Breast epithelium (tissue), 4 donors: ENCODE measurements around the gene SPATA3. TPM values are rescaled to one million over a fixed set of nuclear protein-coding genes. Genes with fewer than 3 reads are reported as not detected.

Experiments
- DNase-seq, 2 donors: peaks; one replicate each; pipeline ENCODE4 v3.0.0-alpha.2; 2019; ENCODE audit warnings: low spot score in 2 of 2
- H3K27ac ChIP-seq, 2 donors: fragments of 200-600 bp; sonication (generic) in 1 of 2; one replicate each; pipeline ENCODE4 v1.5.1; 2016 to 2019; ENCODE audit warnings: mild to moderate bottlenecking in 1 of 2
- H3K27me3 ChIP-seq, 2 donors: fragments of 200-600 bp; sonication (generic) in 1 of 2; one replicate each; pipeline versions ENCODE4 v1.5.1 to v1.6.0; 2017 to 2019; ENCODE audit warnings: control low read depth in 1 of 2, mild to moderate bottlenecking in 1 of 2
- H3K36me3 ChIP-seq: fragments of 200-600 bp; one replicate; pipeline ENCODE4 v1.5.1; 2019
- H3K4me1 ChIP-seq, 2 donors: fragments of 200-600 bp; sonication (generic); one replicate each; pipeline ENCODE4 v1.5.1; 2016 to 2019; ENCODE audit warnings: control low read depth in 1 of 2
- H3K4me3 ChIP-seq, 3 donors: fragments of 200-600 bp; sonication (generic); 1 replicate in 2 of 3; 2 replicates in 1 of 3; pipeline ENCODE4 v1.5.1; 2016 to 2019; ENCODE audit warnings: mild to moderate bottlenecking in 3 of 3, moderate library complexity in 2 of 3
- H3K9me3 ChIP-seq, 2 donors: fragments of 200-600 bp; sonication (generic) in 1 of 2; one replicate each; pipeline ENCODE4 v1.5.1; 2016 to 2019; ENCODE audit warnings: control low read depth in 1 of 2
- CTCF ChIP-seq, 3 donors: fragments of 450-650 bp; IDR thresholded peaks; one replicate each; pipeline ENCODE4 v1.5.1; 2016 to 2017; ENCODE audit warnings: antibody characterized with exemption in 3 of 3, mild to moderate bottlenecking in 3 of 3, moderate library complexity in 3 of 3
- POLR2A ChIP-seq: fragments of 450-650 bp; IDR thresholded peaks from one replicate; pipeline ENCODE4 v1.6.1; 2016; ENCODE audit warnings: antibody characterized with exemption, mild to moderate bottlenecking, moderate library complexity
- POLR2AphosphoS5 ChIP-seq, 3 donors: sonication (generic); formaldehyde crosslinking; IDR thresholded peaks; one replicate each; pipeline ENCODE4 v1.6.1; 2017; ENCODE audit warnings: antibody characterized with exemption in 3 of 3
- intact Hi-C: fragments of 100-400 bp; cut with DNase I; formaldehyde crosslinking; loops from one replicate; pipeline ENCODE4 v1.15.1; 2023; ENCODE audit warnings: low total_unique reads
- total RNA-seq, 3 donors: library from RNA; depleted of rRNA; stranded (reverse); fragments of >200 nt; gene quantifications; one replicate each; pipeline ENCODE4 v1.1.0, GENCODE V29; 2016

The SPATA3 gene
- total RNA-seq, 3 donors from 2014 or later = not detected

- H3K27me3 ChIP-seq = no peaks in the 10 kb centered on the region
- TF ChIP-seq POLR2AphosphoS5 (IDR thresholded peaks at IDR 0.05) (no peak), CTCF (IDR thresholded peaks at IDR 0.05) (no peak), POLR2A (no peak)
- H3K4me1 ChIP-seq = no peaks in the 10 kb centered on the region
- H3K9me3 ChIP-seq = no peaks in the 10 kb centered on the region
- H3K36me3 ChIP-seq = no peaks in the 10 kb centered on the region
- H3K27ac ChIP-seq = no peak overlapping the region
- intact Hi-C loops = no loop called here
- no peak overlapping the region for H3K4me3 ChIP-seq
- no peak for DNase-seq
Measured at GRCh38 chr2:230976671-230977171, 19.2 kb upstream of the SPATA3 start.

- no peak for DNase-seq
- Histone ChIP-seq H3K27ac (no peak overlapping the region), H3K27me3 (no peaks in the 10 kb centered on the region), H3K9me3 (no peaks in the 10 kb centered on the region), H3K4me3 (no peak overlapping the region), H3K36me3 (no peaks in the 10 kb centered on the region), H3K4me1 (no peaks in the 10 kb centered on the region)
- no peak for TF ChIP-seq POLR2AphosphoS5 (IDR thresholded peaks at IDR 0.05)
- TF ChIP-seq POLR2A = no peak
- TF ChIP-seq CTCF (IDR thresholded peaks at IDR 0.05) = no peak
- intact Hi-C loops = no loop called here
Measured at GRCh38 chr2:230980468-230980867, 15.5 kb upstream of the SPATA3 start.

GRCh38 chr2:230981704-230982103 lies 14.2 kb upstream of the SPATA3 start:
- intact Hi-C loops = no loop called here
- no peaks in the 10 kb centered on the region for H3K4me1 ChIP-seq
- TF ChIP-seq CTCF (IDR thresholded peaks at IDR 0.05) (no peak), POLR2AphosphoS5 (IDR thresholded peaks at IDR 0.05) (no peak), POLR2A (no peak)

GRCh38 chr2:230982126-230982525 lies 13.8 kb upstream of the SPATA3 start:
- intact Hi-C loops = no loop called here
- no peaks in the 10 kb centered on the region for H3K4me1 ChIP-seq
- no peaks in the 10 kb centered on the region for H3K9me3 ChIP-seq
- no peak overlapping the region for H3K4me3 ChIP-seq
- no peak for TF ChIP-seq POLR2A
- TF ChIP-seq POLR2AphosphoS5 (IDR thresholded peaks at IDR 0.05) = no peak
- TF ChIP-seq CTCF (IDR thresholded peaks at IDR 0.05) = no peak
- no peak for DNase-seq
- no peak overlapping the region for H3K27ac ChIP-seq
- peaks cover 0 to 7% of the 10 kb centered on the region in 2 donors for H3K27me3 ChIP-seq
- no peaks in the 10 kb centered on the region for H3K36me3 ChIP-seq

More at GRCh38 chr2:230981704-230982103, 14.2 kb upstream of the SPATA3 start:
- Histone ChIP-seq H3K27ac (no peak overlapping the region), H3K27me3 (peaks cover 0 to 5% of the 10 kb centered on the region in 2 donors), H3K9me3 (no peaks in the 10 kb centered on the region), H3K4me3 (no peak overlapping the region), H3K36me3 (no peaks in the 10 kb centered on the region)
- no peak for DNase-seq

- Histone ChIP-seq H3K27me3 (peaks cover 0 to 7% of the 10 kb centered on the region in 2 donors), H3K4me1 (no peaks in the 10 kb centered on the region), H3K36me3 (no peaks in the 10 kb centered on the region), H3K9me3 (no peaks in the 10 kb centered on the region), H3K27ac (no peak overlapping the region), H3K4me3 (no peak overlapping the region)
- no peak for DNase-seq
- TF ChIP-seq POLR2A (no peak), CTCF (IDR thresholded peaks at IDR 0.05) (no peak), POLR2AphosphoS5 (IDR thresholded peaks at IDR 0.05) (no peak)
- intact Hi-C loops = no loop called here
Measured at GRCh38 chr2:230982528-230982927, 13.4 kb upstream of the SPATA3 start.
